Cardiac muscle cell (in vitro differentiated cells and primary cell): Measurements from ENCODE around the gene REC8. TPM values are rescaled to one million over a fixed set of nuclear protein-coding genes. Genes with fewer than 3 reads are reported as not detected.

Experiments
- DNase-seq, 2 donors: peaks; one replicate each; pipeline versions ENCODE4 v3.0.0 to v3.0.0-alpha.2; 2010 to 2017; ENCODE audit warnings: low read depth in 1 of 2, low spot score in 1 of 2
- H3K27ac ChIP-seq: fragments of 200-600 bp; sonication (generic); 2 replicates; pipeline ENCODE4 v1.5.1; 2016
- H3K27me3 ChIP-seq: fragments of 200-600 bp; sonication (generic); 2 replicates; pipeline ENCODE4 v1.6.0; 2016; ENCODE audit warnings: control low read depth
- H3K36me3 ChIP-seq: fragments of 200-600 bp; sonication (generic); 2 replicates; pipeline ENCODE4 v1.5.1; 2016; ENCODE audit warnings: control low read depth
- H3K4me1 ChIP-seq: fragments of 200-600 bp; sonication (generic); 2 replicates; pipeline ENCODE4 v1.8.1; 2017; ENCODE audit warnings: low read depth, mild to moderate bottlenecking, mixed run types
- H3K4me3 ChIP-seq: fragments of 200-600 bp; sonication (generic); 2 replicates; pipeline ENCODE4 v1.5.1; 2016; ENCODE audit warnings: mild to moderate bottlenecking
- H3K9me3 ChIP-seq: fragments of 200-600 bp; sonication (generic); 2 replicates; pipeline ENCODE4 v1.5.1; 2017; ENCODE audit warnings: low read depth, mild to moderate bottlenecking, control low read depth
- CTCF ChIP-seq: IDR thresholded peaks from 2 replicates; pipeline ENCODE4 v1.5.1; 2012; ENCODE audit warnings: low read depth, mild to moderate bottlenecking, low read length
- polyA plus RNA-seq: library from polyadenylated mRNA; unstranded; fragments of >200 nt; fragmentation: Nextera tagmentation; extraction: Ambion mirVana; gene quantifications from 2 replicates; pipeline ENCODE4 v1.2.1, GENCODE V29; 2016
- total RNA-seq: library from RNA; depleted of rRNA; stranded (reverse); fragments of >200 nt; gene quantifications from 2 replicates; pipeline ENCODE4 v1.2.3, GENCODE V29; 2016

The REC8 gene
- total and polyA plus RNA-seq, 2 experiments from 2014 or later = 20.3 to 38.8 TPM

- Histone ChIP-seq H3K36me3 (peaks cover 21% of the 10 kb centered on the region), H3K4me3 (no peak overlapping the region), H3K9me3 (no peaks in the 10 kb centered on the region), H3K27ac (no peak overlapping the region), H3K27me3 (no peaks in the 10 kb centered on the region), H3K4me1 (no peaks in the 10 kb centered on the region)
- TF ChIP-seq CTCF = no peak
- DNase-seq = no peak
These were observed 11.2 kb downstream of the REC8 start for GRCh38 chr14:24183014-24183481.

GRCh38 chr14:24184104-24184970, 12.5 kb downstream of the REC8 start:
- H3K36me3 ChIP-seq = peaks cover 19% of the 10 kb centered on the region

GRCh38 chr14:24185026-24185425, 13.1 kb downstream of the REC8 start:
- Histone ChIP-seq H3K27me3 (no peaks in the 10 kb centered on the region), H3K9me3 (no peaks in the 10 kb centered on the region), H3K4me1 (no peaks in the 10 kb centered on the region), H3K36me3 (peaks cover 19% of the 10 kb centered on the region), H3K27ac (no peak overlapping the region), H3K4me3 (no peak overlapping the region)
- no peak for TF ChIP-seq CTCF
- DNase-seq = no peak

More at GRCh38 chr14:24184104-24184970, 12.5 kb downstream of the REC8 start:
- Histone ChIP-seq H3K4me1 (no peaks in the 10 kb centered on the region), H3K4me3 (no peak overlapping the region), H3K9me3 (no peaks in the 10 kb centered on the region), H3K27ac (no peak overlapping the region), H3K27me3 (no peaks in the 10 kb centered on the region)
- TF ChIP-seq CTCF = no peak
- no peak for DNase-seq

- no peak overlapping the region for H3K27ac ChIP-seq
- no peak for TF ChIP-seq CTCF
- no peak overlapping the region for H3K4me3 ChIP-seq
- DNase-seq = no peak
- no peaks in the 10 kb centered on the region for H3K4me1 ChIP-seq
- H3K36me3 ChIP-seq = peaks cover 19% of the 10 kb centered on the region
- H3K27me3 ChIP-seq = no peaks in the 10 kb centered on the region
- no peaks in the 10 kb centered on the region for H3K9me3 ChIP-seq
These were observed 13.9 kb downstream of the REC8 start for GRCh38 chr14:24185741-24186140.

GRCh38 chr14:24186831-24187538, 15.1 kb downstream of the REC8 start:
- no peak for TF ChIP-seq CTCF
- Histone ChIP-seq H3K36me3 (peaks cover 21% of the 10 kb centered on the region), H3K27ac (no peak overlapping the region), H3K4me3 (no peak overlapping the region), H3K27me3 (no peaks in the 10 kb centered on the region), H3K4me1 (no peaks in the 10 kb centered on the region), H3K9me3 (no peaks in the 10 kb centered on the region)
- no peak for DNase-seq
